Measurements from ENCODE around the gene RNF212. TPM values are rescaled to one million over a fixed set of nuclear protein-coding genes. Genes with fewer than 3 reads are reported as not detected.

RNF212 gene
- total and polyA plus RNA-seq, 5 donors from 2014 or later: 2.8 to 5.4 (median 3.2) TPM

DNA sequence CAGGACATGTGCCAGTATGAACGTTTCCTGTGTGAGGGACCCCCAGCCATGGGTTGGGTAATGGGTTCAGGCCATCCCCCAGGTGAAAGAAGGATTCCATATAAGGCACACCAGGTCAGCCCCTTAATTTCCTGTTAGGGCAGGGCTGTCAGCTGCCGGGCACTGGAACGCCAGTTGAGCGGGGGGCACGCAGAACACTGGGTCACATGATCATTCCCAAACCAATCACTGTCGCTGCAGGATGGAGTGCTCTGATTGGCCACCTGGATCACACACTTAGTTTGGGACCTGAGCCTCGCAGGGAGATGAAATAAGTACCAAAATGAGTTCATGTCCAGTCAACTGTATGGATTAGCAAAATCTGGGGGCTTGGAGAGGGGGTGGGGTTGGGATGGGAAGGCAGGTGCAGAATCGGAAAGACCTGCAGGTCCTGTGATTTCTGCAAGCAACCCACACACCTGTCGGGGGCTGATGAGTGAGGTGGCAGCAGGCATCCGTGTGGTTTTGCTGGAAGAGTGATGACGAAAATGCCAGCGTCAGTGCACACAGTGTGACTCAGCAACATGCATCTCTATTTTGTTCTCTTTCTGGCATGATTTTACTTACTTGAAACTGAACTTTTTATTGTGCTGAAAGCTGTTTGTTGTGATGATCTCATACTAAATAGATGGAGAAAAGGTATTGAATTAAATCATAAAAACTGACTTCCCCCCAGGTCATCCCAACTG, 32.2 kb downstream of the RNF212 start:
- ATAC-seq (ENCODE audit: low read depth in 2 of 2) (peak in 1 of 2 donors; percentile 78), DNase-seq (peak in 1 of 3 donors; percentile 17)
- H3K27ac ChIP-seq (ENCODE audit: insufficient read depth, low read length, poor library complexity, severe bottlenecking): no peak overlapping the region
- no peaks in the 10 kb centered on the region for H3K27me3 ChIP-seq (ENCODE audit: control insufficient read depth, insufficient read depth, low read length)
- Mint-ChIP-seq H3K27ac (no peak overlapping the region), H3K36me3 (no peaks in the 10 kb centered on the region), H3K9me3 (peaks cover 0 to 4% (median 0%) of the 10 kb centered on the region in 7 donors), H3K27me3 (peaks cover 12% of the 10 kb centered on the region), H3K4me3 (no peak overlapping the region), H3K4me1 (no peaks in the 10 kb centered on the region)
- no peaks in the 10 kb centered on the region for H3K9me3 ChIP-seq (ENCODE audit: control insufficient read depth in 2 of 2, low read length in 2 of 2)
- no peak overlapping the region for H3K4me3 ChIP-seq (ENCODE audit: low read depth, low read length)
- H3K4me1 ChIP-seq (ENCODE audit: control insufficient read depth, insufficient read depth, low read length, poor library complexity, severe bottlenecking): no peaks in the 10 kb centered on the region
- no peaks in the 10 kb centered on the region for H3K36me3 ChIP-seq (ENCODE audit: control insufficient read depth, insufficient read depth, low read length)

DNA sequence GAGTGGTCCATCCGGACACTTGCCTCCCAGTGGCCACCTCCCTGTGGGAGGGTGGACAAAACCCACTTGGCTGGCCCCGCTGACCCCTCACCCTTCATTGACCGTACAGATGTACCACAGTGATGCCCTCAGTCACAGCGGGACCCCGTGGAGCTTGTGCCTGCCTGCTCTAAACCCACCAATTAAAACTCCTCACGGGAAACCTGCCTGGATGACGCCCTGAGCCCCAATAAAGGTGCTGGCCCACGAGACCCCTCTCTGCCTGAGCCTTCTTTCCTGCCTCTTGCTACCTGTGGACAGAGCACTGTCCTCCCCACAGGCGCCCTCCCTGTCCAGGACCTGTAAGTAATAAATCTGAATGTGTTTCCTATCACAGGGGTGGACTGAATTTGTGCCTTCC, 32.9 kb downstream of the RNF212 start:
- Mint-ChIP-seq H3K4me1 (no peaks in the 10 kb centered on the region), H3K4me3 (no peak overlapping the region), H3K36me3 (no peaks in the 10 kb centered on the region), H3K9me3 (peaks cover 0 to 4% (median 0%) of the 10 kb centered on the region in 7 donors), H3K27me3 (peaks cover 12% of the 10 kb centered on the region), H3K27ac (peak overlapping the region in 1 of 3 donors; percentile 71)
- DNase-seq: no peak
- no peaks in the 10 kb centered on the region for H3K4me1 ChIP-seq (ENCODE audit: control insufficient read depth, insufficient read depth, low read length, poor library complexity, severe bottlenecking)
- H3K4me3 ChIP-seq (ENCODE audit: low read depth, low read length): no peak overlapping the region
- no peak overlapping the region for H3K27ac ChIP-seq (ENCODE audit: insufficient read depth, low read length, poor library complexity, severe bottlenecking)
- no peaks in the 10 kb centered on the region for H3K9me3 ChIP-seq (ENCODE audit: control insufficient read depth in 2 of 2, low read length in 2 of 2)
- no peaks in the 10 kb centered on the region for H3K27me3 ChIP-seq (ENCODE audit: control insufficient read depth, insufficient read depth, low read length)
- ATAC-seq (ENCODE audit: low read depth in 2 of 2): no peak
- no peaks in the 10 kb centered on the region for H3K36me3 ChIP-seq (ENCODE audit: control insufficient read depth, insufficient read depth, low read length)

DNA sequence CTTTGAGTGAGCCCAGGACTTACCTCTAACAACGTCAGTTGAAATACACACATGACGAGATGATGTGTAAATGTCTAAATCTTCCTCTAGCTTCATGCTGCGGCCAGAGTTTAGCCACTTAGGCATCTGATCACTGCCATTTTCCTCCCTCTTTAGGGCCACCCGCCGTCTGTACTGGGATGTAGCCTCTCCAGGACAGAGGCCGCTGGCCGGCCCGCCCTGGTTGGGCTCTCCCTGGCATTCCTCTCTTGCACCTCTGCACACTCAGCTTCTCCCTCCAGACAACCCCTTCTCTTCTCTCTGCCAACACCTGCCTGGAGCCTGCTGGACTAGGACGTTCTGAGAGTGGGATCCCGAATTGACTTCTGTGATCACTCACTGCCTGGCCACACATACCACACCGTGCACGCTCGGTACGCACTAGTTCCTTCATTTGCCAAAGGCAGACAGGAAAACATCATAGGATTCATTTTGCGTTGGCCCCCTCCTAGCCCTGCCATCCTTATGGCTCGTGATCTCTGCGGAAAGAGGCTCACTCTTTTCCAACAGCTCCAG, 33.6 kb downstream of the RNF212 start:
- Histone ChIP-seq H3K4me3 (ENCODE audit: low read depth, low read length) (no peak overlapping the region), H3K27ac (ENCODE audit: insufficient read depth, low read length, poor library complexity, severe bottlenecking) (no peak overlapping the region), H3K36me3 (ENCODE audit: control insufficient read depth, insufficient read depth, low read length) (no peaks in the 10 kb centered on the region), H3K27me3 (ENCODE audit: control insufficient read depth, insufficient read depth, low read length) (no peaks in the 10 kb centered on the region), H3K9me3 (ENCODE audit: control insufficient read depth in 2 of 2, low read length in 2 of 2) (no peaks in the 10 kb centered on the region), H3K4me1 (ENCODE audit: control insufficient read depth, insufficient read depth, low read length, poor library complexity, severe bottlenecking) (no peaks in the 10 kb centered on the region)
- ATAC-seq (ENCODE audit: low read depth in 2 of 2): no peak
- H3K9me3 Mint-ChIP-seq: peaks cover 0 to 4% (median 0%) of the 10 kb centered on the region in 7 donors
- H3K27ac Mint-ChIP-seq: no peak overlapping the region
- DNase-seq: no peak
- H3K27me3 Mint-ChIP-seq: peaks cover 12% of the 10 kb centered on the region
- no peaks in the 10 kb centered on the region for H3K36me3 Mint-ChIP-seq
- H3K4me1 Mint-ChIP-seq: peaks cover 0 to 4% (median 0%) of the 10 kb centered on the region in 4 donors
- peak overlapping the region in 1 of 4 donors; percentile 52 for H3K4me3 Mint-ChIP-seq

DNA sequence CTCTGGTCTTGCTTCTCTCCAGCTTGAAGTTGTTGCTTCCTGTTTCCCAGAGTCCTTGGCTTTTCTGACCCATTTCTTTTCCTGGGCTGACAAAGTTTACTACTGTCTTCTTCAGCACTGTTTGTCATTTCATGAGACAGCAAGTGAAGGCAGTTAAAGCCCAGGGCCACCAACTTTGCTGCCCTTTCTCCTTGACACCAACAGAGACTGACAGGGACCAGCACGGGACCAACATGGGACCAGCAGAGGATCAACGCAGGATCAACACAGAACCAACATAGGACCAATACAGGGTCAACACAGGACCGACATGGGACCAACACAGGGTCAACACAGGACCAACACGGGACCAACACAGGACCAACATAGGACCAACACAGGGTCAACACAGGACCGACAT, 34.9 kb downstream of the RNF212 start:
- no peaks in the 10 kb centered on the region for H3K4me1 ChIP-seq (ENCODE audit: control insufficient read depth, insufficient read depth, low read length, poor library complexity, severe bottlenecking)
- no peak overlapping the region for H3K27ac ChIP-seq (ENCODE audit: insufficient read depth, low read length, poor library complexity, severe bottlenecking)
- Mint-ChIP-seq H3K9me3 (peaks cover 0 to 4% (median 0%) of the 10 kb centered on the region in 7 donors), H3K4me3 (no peak overlapping the region), H3K27me3 (peaks cover 12% of the 10 kb centered on the region), H3K36me3 (no peaks in the 10 kb centered on the region), H3K4me1 (peaks cover 0 to 5% (median 0%) of the 10 kb centered on the region in 4 donors), H3K27ac (no peak overlapping the region)
- DNase-seq (no peak), ATAC-seq (ENCODE audit: low read depth in 2 of 2) (no peak)
- H3K36me3 ChIP-seq (ENCODE audit: control insufficient read depth, insufficient read depth, low read length): no peaks in the 10 kb centered on the region
- H3K27me3 ChIP-seq (ENCODE audit: control insufficient read depth, insufficient read depth, low read length): no peaks in the 10 kb centered on the region
- H3K9me3 ChIP-seq (ENCODE audit: control insufficient read depth in 2 of 2, low read length in 2 of 2): no peaks in the 10 kb centered on the region
- H3K4me3 ChIP-seq (ENCODE audit: low read depth, low read length): no peak overlapping the region

DNA sequence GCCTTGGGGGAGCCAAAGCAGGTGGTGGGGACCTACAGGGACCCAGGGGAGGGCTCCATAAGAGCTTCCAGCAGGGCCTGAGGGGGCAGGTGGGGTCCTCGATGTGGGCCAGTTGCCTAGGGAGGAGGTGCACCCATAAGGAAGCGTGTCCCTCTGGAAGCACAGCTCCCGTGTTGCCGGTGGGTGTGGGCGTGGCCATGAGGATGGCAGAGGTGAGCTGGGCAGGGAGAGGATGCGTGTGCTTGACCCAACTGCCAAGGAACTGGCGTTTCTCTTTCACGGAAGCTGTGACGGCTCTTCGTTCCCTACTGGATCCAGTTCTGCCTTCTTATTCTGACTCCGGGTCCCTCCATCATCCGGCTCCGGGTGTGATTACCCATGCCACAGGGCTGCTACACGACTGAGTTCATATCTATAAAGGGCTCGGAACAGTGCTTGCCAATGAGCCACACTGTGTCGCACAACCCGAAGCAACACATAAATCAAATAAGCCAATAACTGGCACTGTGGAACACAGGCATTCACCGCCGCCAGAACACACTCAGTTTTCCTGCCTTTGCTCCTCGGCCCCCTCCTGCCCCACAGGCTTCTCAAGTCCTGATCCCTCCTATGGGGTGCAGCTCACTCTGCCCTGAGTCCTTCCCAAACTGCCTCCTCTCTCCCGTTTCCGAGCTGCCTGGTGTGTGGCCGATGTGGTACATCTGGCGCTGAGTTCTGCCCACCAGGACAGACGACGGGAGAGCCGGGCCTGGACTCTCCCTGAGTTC, 35.5 kb downstream of the RNF212 start:
- H3K27ac Mint-ChIP-seq: no peak overlapping the region
- H3K36me3 ChIP-seq (ENCODE audit: control insufficient read depth, insufficient read depth, low read length): no peaks in the 10 kb centered on the region
- no peak for DNase-seq
- no peaks in the 10 kb centered on the region for H3K36me3 Mint-ChIP-seq
- peaks cover 0 to 4% (median 0%) of the 10 kb centered on the region in 7 donors for H3K9me3 Mint-ChIP-seq
- H3K4me3 Mint-ChIP-seq: no peak overlapping the region
- H3K27me3 ChIP-seq (ENCODE audit: control insufficient read depth, insufficient read depth, low read length): no peaks in the 10 kb centered on the region
- H3K4me1 Mint-ChIP-seq: peaks cover 0 to 5% (median 3%) of the 10 kb centered on the region in 4 donors
- no peak overlapping the region for H3K27ac ChIP-seq (ENCODE audit: insufficient read depth, low read length, poor library complexity, severe bottlenecking)
- no peaks in the 10 kb centered on the region for H3K9me3 ChIP-seq (ENCODE audit: control insufficient read depth in 2 of 2, low read length in 2 of 2)
- H3K4me3 ChIP-seq (ENCODE audit: low read depth, low read length): no peak overlapping the region
- H3K27me3 Mint-ChIP-seq: peaks cover 12% of the 10 kb centered on the region
- ATAC-seq (ENCODE audit: low read depth in 2 of 2): no peak
- H3K4me1 ChIP-seq (ENCODE audit: control insufficient read depth, insufficient read depth, low read length, poor library complexity, severe bottlenecking): no peaks in the 10 kb centered on the region

DNA sequence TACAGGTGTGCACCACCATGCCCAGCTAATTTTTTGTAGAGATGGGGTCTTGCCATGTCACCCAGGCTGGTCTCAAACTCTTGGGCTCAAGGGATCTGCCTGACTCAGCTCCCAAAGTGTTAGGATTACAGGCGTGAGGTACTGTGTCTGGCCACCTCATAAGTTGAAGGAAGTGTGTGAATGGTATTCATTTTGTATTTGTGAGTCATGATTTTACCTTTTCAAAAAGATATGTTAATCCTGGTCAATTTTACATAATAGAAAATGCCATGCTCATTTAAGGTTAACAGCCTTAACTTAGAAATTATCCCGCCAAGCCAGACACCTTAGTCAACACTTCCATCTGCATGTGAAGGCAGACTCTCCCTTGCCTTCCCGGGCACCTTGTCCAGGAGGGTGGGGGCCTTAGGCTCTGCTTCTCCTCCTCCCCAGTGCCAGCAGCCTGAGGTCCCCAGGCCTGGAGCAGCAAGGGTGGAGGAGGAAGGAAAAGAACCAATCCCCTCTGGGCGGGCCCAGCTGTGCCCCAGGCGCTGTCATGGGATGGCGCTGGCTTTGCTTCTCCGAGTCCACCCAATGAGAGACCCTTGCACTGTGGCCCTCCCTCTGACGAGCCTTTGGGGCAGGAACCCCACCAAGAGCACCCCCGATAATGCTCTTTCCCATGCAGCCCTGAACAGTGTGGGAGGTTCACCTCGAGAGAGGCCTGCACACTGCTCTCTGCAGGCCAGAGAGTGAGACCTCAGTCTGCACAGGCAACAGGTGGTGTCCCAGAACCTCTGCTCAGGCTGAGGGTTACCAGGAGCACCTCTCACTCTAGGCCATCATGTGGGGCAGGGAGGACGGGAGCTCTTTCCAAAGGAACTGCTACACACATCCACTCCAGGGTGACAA, 37.3 kb downstream of the RNF212 start:
- H3K27me3 ChIP-seq (ENCODE audit: control insufficient read depth, insufficient read depth, low read length): peaks cover 3% of the 10 kb centered on the region
- DNase-seq: no peak
- no peaks in the 10 kb centered on the region for H3K36me3 Mint-ChIP-seq
- no peak overlapping the region for H3K4me3 Mint-ChIP-seq
- H3K27ac Mint-ChIP-seq: no peak overlapping the region
- peaks cover 7% of the 10 kb centered on the region for H3K27me3 Mint-ChIP-seq
- no peaks in the 10 kb centered on the region for H3K36me3 ChIP-seq (ENCODE audit: control insufficient read depth, insufficient read depth, low read length)
- H3K4me1 Mint-ChIP-seq: peaks cover 0 to 13% (median 7%) of the 10 kb centered on the region in 4 donors
- H3K27ac ChIP-seq (ENCODE audit: insufficient read depth, low read length, poor library complexity, severe bottlenecking): no peak overlapping the region
- H3K4me3 ChIP-seq (ENCODE audit: low read depth, low read length): no peak overlapping the region
- H3K9me3 ChIP-seq (ENCODE audit: control insufficient read depth in 2 of 2, low read length in 2 of 2): no peaks in the 10 kb centered on the region
- H3K9me3 Mint-ChIP-seq: peaks cover 0 to 4% (median 0%) of the 10 kb centered on the region in 7 donors
- no peaks in the 10 kb centered on the region for H3K4me1 ChIP-seq (ENCODE audit: control insufficient read depth, insufficient read depth, low read length, poor library complexity, severe bottlenecking)
- ATAC-seq (ENCODE audit: low read depth in 2 of 2): peak in 1 of 2 donors; percentile 5

DNA sequence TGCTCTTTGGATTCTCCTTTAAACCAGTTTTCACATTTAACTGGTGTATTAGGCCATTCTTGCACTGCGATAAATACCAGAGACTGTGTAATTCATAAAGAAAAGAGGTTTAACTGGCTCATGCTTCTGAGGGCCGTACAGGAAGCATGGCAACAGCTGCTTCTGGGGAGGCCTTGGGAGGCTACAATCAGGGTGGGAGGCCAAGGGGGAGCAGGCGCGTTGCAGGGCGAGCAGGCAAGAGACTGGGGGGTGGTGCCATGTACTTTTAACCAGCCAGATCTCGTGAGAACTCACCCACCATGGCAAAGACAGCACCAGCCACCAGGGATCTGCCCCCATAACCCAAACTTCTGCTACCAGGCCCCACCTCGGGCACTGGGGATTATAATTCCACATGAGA, 38.1 kb downstream of the RNF212 start:
- no peak overlapping the region for H3K4me3 ChIP-seq (ENCODE audit: low read depth, low read length)
- H3K4me1 ChIP-seq (ENCODE audit: control insufficient read depth, insufficient read depth, low read length, poor library complexity, severe bottlenecking): no peaks in the 10 kb centered on the region
- DNase-seq: no peak
- Mint-ChIP-seq H3K9me3 (peaks cover 0 to 4% (median 0%) of the 10 kb centered on the region in 7 donors), H3K4me1 (peaks cover 0 to 13% (median 7%) of the 10 kb centered on the region in 4 donors), H3K36me3 (no peaks in the 10 kb centered on the region), H3K27me3 (peaks cover 7% of the 10 kb centered on the region), H3K4me3 (no peak overlapping the region), H3K27ac (no peak overlapping the region)
- no peak overlapping the region for H3K27ac ChIP-seq (ENCODE audit: insufficient read depth, low read length, poor library complexity, severe bottlenecking)
- H3K36me3 ChIP-seq (ENCODE audit: control insufficient read depth, insufficient read depth, low read length): no peaks in the 10 kb centered on the region
- ATAC-seq (ENCODE audit: low read depth in 2 of 2): no peak
- H3K9me3 ChIP-seq (ENCODE audit: control insufficient read depth in 2 of 2, low read length in 2 of 2): no peaks in the 10 kb centered on the region
- peaks cover 3% of the 10 kb centered on the region for H3K27me3 ChIP-seq (ENCODE audit: control insufficient read depth, insufficient read depth, low read length)
